IPS-NIHi11 (cell line): ENCODE measurements around the gene C1orf115.
A peak's percentile ranks its signal among the peaks of the same experiment; 100 is the strongest.
"Not testable (repeated sequence)": the region's sequence is repeated elsewhere in the genome, so short reads cannot be mapped to it uniquely, and the experiment has no call there.

ENCODE experiments used
- DNase-seq: peaks from one replicate; pipeline ENCODE4 v3.0.0; 2012; ENCODE audit warnings: mixed read lengths, low spot score

C1orf115 gene

GRCh38 chr1:220690140-220691052, at the start of gene C1orf115:
Gene C1orf115, plus strand, starts transcription at chr1:220690363. Its CDS starts 40 bp downstream, at chr1:220690403.
- peak; percentile 98 for DNase-seq

GRCh38 chr1:220642285-220642684, 47.9 kb upstream of the C1orf115 start:
- no peak for DNase-seq

- DNase-seq: no peak
These were observed 37.2 kb upstream of the C1orf115 start for GRCh38 chr1:220652995-220653394.

- no peak for DNase-seq
These were observed 34.7 kb upstream of the C1orf115 start for GRCh38 chr1:220655509-220655908.

GRCh38 chr1:220655961-220656740, 34.0 kb upstream of the C1orf115 start:
- DNase-seq: no peak

GRCh38 chr1:220666349-220666748, 23.8 kb upstream of the C1orf115 start:
- no peak for DNase-seq

- DNase-seq: no peak
These were observed 21.2 kb upstream of the C1orf115 start for GRCh38 chr1:220669005-220669404.

GRCh38 chr1:220670365-220670764, 19.8 kb upstream of the C1orf115 start:
- no peak for DNase-seq

GRCh38 chr1:220673921-220674320, 16.2 kb upstream of the C1orf115 start:
- DNase-seq: no peak

GRCh38 chr1:220677251-220677650, 12.9 kb upstream of the C1orf115 start:
- no peak for DNase-seq

GRCh38 chr1:220680085-220680687, 10.0 kb upstream of the C1orf115 start:
- peak; percentile 69 for DNase-seq

- no peak for DNase-seq
These were observed 8.8 kb upstream of the C1orf115 start for GRCh38 chr1:220681220-220681880.

- no peak for DNase-seq
These were observed 7.1 kb upstream of the C1orf115 start for GRCh38 chr1:220682901-220683576.

- not testable (repeated sequence) for DNase-seq
These were observed 6.4 kb upstream of the C1orf115 start for GRCh38 chr1:220683716-220684115.

GRCh38 chr1:220684890-220685289, 5.3 kb upstream of the C1orf115 start:
- no peak for DNase-seq

GRCh38 chr1:220685879-220686278, 4.3 kb upstream of the C1orf115 start:
- no peak for DNase-seq

GRCh38 chr1:220687809-220688208, 2.4 kb upstream of the C1orf115 start:
- no peak for DNase-seq

GRCh38 chr1:220689666-220690065, 497 bp upstream of the C1orf115 start:
- DNase-seq: no peak

GRCh38 chr1:220691053-220691684, 1.0 kb downstream of the C1orf115 start:
- DNase-seq: no peak

GRCh38 chr1:220692436-220693228, 2.5 kb downstream of the C1orf115 start:
- no peak for DNase-seq
